K562 (cell line): ENCODE data around the gene VDAC2. TPM values are rescaled to one million over a fixed set of nuclear protein-coding genes. Genes with fewer than 3 reads are reported as not detected.

Source experiments
- ATF2 ChIP-seq: sonication (generic); formaldehyde crosslinking; IDR thresholded peaks from 2 replicates; pipeline ENCODE4 v1.8.1; 2022; ENCODE audit warnings: missing genetic modification reagents
- C11orf30 ChIP-seq: fragments of 450-650 bp; IDR thresholded peaks from 2 replicates; pipeline ENCODE4 v1.6.1; 2016; ENCODE audit warnings: low read depth, mild to moderate bottlenecking
- FOXA1 ChIP-seq: fragments of 450-650 bp; IDR thresholded peaks from 2 replicates; pipeline ENCODE4 v1.6.1; 2016; ENCODE audit warnings: mild to moderate bottlenecking, borderline replicate concordance
- FOXK2 ChIP-seq, 2 experiments: fragments of 450-650 bp; IDR thresholded peaks in 1 of 2; conservative IDR thresholded peaks in 1 of 2; 2 replicates each; pipeline ENCODE4 v1.6.1; 2016; ENCODE audit warnings: low read depth in 2 of 2, mild to moderate bottlenecking in 1 of 2
- HEY1 ChIP-seq: fragments of 250-450 bp; sonication (Bioruptor Pico); IDR thresholded peaks from 2 replicates; pipeline ENCODE4 v1.5.0; 2020; ENCODE audit warnings: mild to moderate bottlenecking, moderate library complexity, borderline replicate concordance
- RUNX1 ChIP-seq: sonication (generic); IDR thresholded peaks from 2 replicates; pipeline ENCODE4 v1.6.1; 2016; ENCODE audit warnings: antibody characterized with exemption, low read depth
- SIRT6 ChIP-seq: IDR thresholded peaks from one replicate; pipeline ENCODE4 v1.6.1; 2012; ENCODE audit warnings: low read depth, mild to moderate bottlenecking, control low read depth, inconsistent platforms, low read length, moderate library complexity
- SMAD4 ChIP-seq: fragments of 250-450 bp; sonication (Bioruptor Pico); conservative IDR thresholded peaks from 2 replicates; pipeline ENCODE4 v1.8.0; 2021; ENCODE audit warnings: inconsistent platforms, mild to moderate bottlenecking, moderate library complexity
- SREBF2 ChIP-seq: sonication (generic); formaldehyde crosslinking; IDR thresholded peaks from 2 replicates; pipeline ENCODE4 v1.4.0; 2020; ENCODE audit warnings: mild to moderate bottlenecking, missing genetic modification reagents
- TEAD4 ChIP-seq, 2 experiments: sonication (generic) in 1 of 2; formaldehyde crosslinking in 1 of 2; IDR thresholded peaks; 2 replicates each; pipeline versions ENCODE4 v1.6.1 to v1.8.0; 2012 to 2022; ENCODE audit warnings: borderline replicate concordance in 1 of 2, inconsistent platforms in 1 of 2, low read length in 1 of 2, mild to moderate bottlenecking in 1 of 2, missing genetic modification reagents in 1 of 2
- TOE1 ChIP-seq, 2 experiments: fragments of 450-650 bp in 1 of 2; sonication (generic) in 1 of 2; formaldehyde crosslinking in 1 of 2; IDR thresholded peaks; 2 replicates each; pipeline versions ENCODE4 v1.7.1 to v1.8.0; 2016 to 2022; ENCODE audit warnings: borderline replicate concordance in 2 of 2, mild to moderate bottlenecking in 2 of 2, antibody characterized with exemption in 1 of 2, inconsistent platforms in 1 of 2, low read depth in 1 of 2, missing genetic modification reagents in 1 of 2, moderate library complexity in 1 of 2
- U2AF1 ChIP-seq: fragments of 200-400 bp; formaldehyde crosslinking; optimal IDR thresholded peaks from 2 replicates; pipeline ENCODE3; 2017; ENCODE audit warnings: mild to moderate bottlenecking, low read depth, low read length, moderate library complexity
- ZHX1 ChIP-seq: fragments of 150-350 bp; conservative IDR thresholded peaks from 2 replicates; pipeline ENCODE4 v1.6.1; 2014; ENCODE audit warnings: low read length
- ZNF143 ChIP-seq: sonication (generic); formaldehyde crosslinking; IDR thresholded peaks from 2 replicates; pipeline ENCODE4 v1.9.0; 2022; ENCODE audit warnings: mild to moderate bottlenecking, missing genetic modification reagents
- ZNF217 ChIP-seq: sonication (generic); formaldehyde crosslinking; IDR thresholded peaks from 2 replicates; pipeline ENCODE4 v1.8.0; 2022; ENCODE audit warnings: mild to moderate bottlenecking, missing genetic modification reagents
- ZNF512 ChIP-seq: IDR thresholded peaks from 2 replicates; pipeline ENCODE4 v1.6.1; 2016; ENCODE audit warnings: missing genetic modification characterization, missing compliant biosample characterization
- ZNF707 ChIP-seq: fragments of 250-450 bp; sonication (Bioruptor Pico); conservative IDR thresholded peaks from 2 replicates; pipeline ENCODE4 v1.8.0; 2022; ENCODE audit warnings: inconsistent platforms, mild to moderate bottlenecking, moderate library complexity
- ZNF740 ChIP-seq, 3 experiments: fragments of 200-800 bp in 1 of 3; sonication (Bioruptor generic) in 1 of 3; sonication (generic) in 1 of 3; formaldehyde crosslinking in 1 of 3; IDR thresholded peaks; 2 replicates each; pipeline versions ENCODE4 v1.6.1 to v1.8.0; 2016 to 2022; ENCODE audit warnings: mild to moderate bottlenecking in 2 of 3, missing compliant biosample characterization in 2 of 3, missing genetic modification characterization in 2 of 3, missing genetic modification reagents in 1 of 3
- ZSCAN32 ChIP-seq: fragments of 450-650 bp; formaldehyde crosslinking; IDR thresholded peaks from 2 replicates; pipeline ENCODE4 v1.4.0; 2020; ENCODE audit warnings: mild to moderate bottlenecking, moderate library complexity
- polyA plus RNA-seq, 8 experiments: library from polyadenylated mRNA; depleted of rRNA in 4 of 8; stranded (reverse) in 5 of 8; unstranded in 3 of 8; fragments of >200 nt; fragmentation: Nextera tagmentation in 2 of 8; fragmentation: Illumina TruSeq in 1 of 8; extraction: Ambion mirVana in 2 of 8; extraction: Trizol in 1 of 8; gene quantifications; 2 replicates each; pipeline versions ENCODE4 v1.2.1 to v1.2.3, GENCODE V29; 2011 to 2014; ENCODE audit warnings: inconsistent platforms in 1 of 8, missing spikeins in 1 of 8
- total RNA-seq, 7 experiments: library from RNA; depleted of rRNA in 6 of 7; stranded (reverse); fragments of >200 nt in 6 of 7; fragmentation: Illumina TruSeq in 2 of 7; extraction: Trizol in 2 of 7; gene quantifications; 2 replicates each; pipeline versions ENCODE4 v1.2.1 to v1.2.3, GENCODE V29; 2011 to 2021; ENCODE audit warnings: low replicate concordance in 1 of 7

The VDAC2 gene
- total and polyA plus RNA-seq, 9 of the 15 experiments (the other 6 are each of a cell fraction or from before 2014, with no cell fraction given) = 139 to 450 (median 250) TPM

- TF ChIP-seq ZNF740 (CRISPR knock-in tag; IDR thresholded peaks at IDR 0.05) (0 out of 2 replicates have a peak, but pooled peaks have one; percentile 68), ZNF740 (tag; IDR thresholded peaks at IDR 0.05) (no peak), U2AF1 (peak; percentile 98), ZHX1 (no peak), SIRT6 (no peak), C11orf30 (peak; percentile 92), ZSCAN32 (no peak), SMAD4 (peak; percentile 99), FOXK2 (conservative IDR thresholded peaks at IDR 0.05 in 1 of 2, IDR thresholded peaks at IDR 0.05 in 1 of 2; ENCODE audit: low read depth in 2 of 2) (peak in 1 of 2 experiments; percentile 39; a peak in 2 of 4 replicates), ZNF512 (tag) (no peak), TEAD4 (IDR thresholded peaks at IDR 0.05; ENCODE audit: low read length) (no peak), TEAD4 (CRISPR knock-in tag; IDR thresholded peaks at IDR 0.05; ENCODE audit: borderline replicate concordance) (peak; percentile 73; the same call in 1 of the 2 replicates), SREBF2 (CRISPR knock-in tag) (no peak), RUNX1 (peak; percentile 58; the same call in 1 of the 2 replicates), HEY1 (CRISPR knock-in tag) (no peak), TOE1 (IDR thresholded peaks at IDR 0.05; ENCODE audit: borderline replicate concordance) (peak; percentile 98), TOE1 (CRISPR knock-in tag; IDR thresholded peaks at IDR 0.05; ENCODE audit: borderline replicate concordance, low read depth) (no peak), ZNF143 (CRISPR knock-in tag) (peak; percentile 42; the same call in 1 of the 2 replicates), FOXA1 (no peak), ATF2 (CRISPR knock-in tag) (no peak), ZNF707 (no peak), ZNF217 (CRISPR knock-in tag) (no peak)
Measured at GRCh38 chr10:75210282-75211006, at the start of gene VDAC2 (continued).
